Panc1 (cell line): ENCODE data around the gene CHPF2. TPM values are rescaled to one million over a fixed set of nuclear protein-coding genes. Genes with fewer than 3 reads are reported as not detected.
A peak's percentile ranks its signal among the peaks of the same experiment; 100 is the strongest.

Experiments used
- ATAC-seq: fragments of 200-7000 bp; cut with Tn5 transposase; 2 replicates; pipeline ENCODE4 v1.9.1; 2020; ENCODE audit warnings: mild to moderate bottlenecking, moderate library complexity
- BruUV-seq: library from RNA; stranded (reverse); fragments of 400-500 nt; replicated peaks from 2 replicates; lab custom pipeline; 2021; lab: Mats Ljungman, UMichigan
- CTCF ChIA-PET: fragments of 300-600 bp; sonication (Branson Sonifier 250); formaldehyde crosslinking; loops from one replicate; lab custom pipeline; 2022; ENCODE audit warnings: antibody characterized with exemption; lab: Charles Lee
- POLR2A ChIA-PET: fragments of 300-600 bp; sonication (Branson Sonifier 250); formaldehyde crosslinking; loops from one replicate; lab custom pipeline; 2022; ENCODE audit warnings: antibody characterized with exemption; lab: Charles Lee
- DNase-seq: peaks from one replicate; pipeline ENCODE4 v3.0.0-alpha.2; 2010; ENCODE audit warnings: low read depth, low spot score
- H3K27ac ChIP-seq: 2 replicates; pipeline ENCODE4 v1.5.1; 2011; ENCODE audit warnings: mild to moderate bottlenecking, low read length, inconsistent platforms
- H3K27me3 ChIP-seq: fragments of 200-500 bp; sonication (Bioruptor generic); 2 replicates; pipeline ENCODE4 v1.6.0; 2014; ENCODE audit warnings: low read length, inconsistent platforms; ENCODE audit not compliant: control insufficient read depth, insufficient read depth
- H3K36me3 ChIP-seq: fragments of 200-500 bp; sonication (Bioruptor generic); 2 replicates; pipeline ENCODE4 v1.5.1; 2014; ENCODE audit warnings: inconsistent platforms, mild to moderate bottlenecking, low read length, moderate library complexity; ENCODE audit not compliant: control insufficient read depth, insufficient read depth
- H3K4me1 ChIP-seq: 2 replicates; pipeline ENCODE4 v1.5.1; 2011; ENCODE audit warnings: inconsistent platforms, mild to moderate bottlenecking, low read length, moderate library complexity; ENCODE audit not compliant: control insufficient read depth, insufficient read depth
- H3K4me3 ChIP-seq, 2 experiments: 2 replicates each; pipeline ENCODE4 v1.5.1; 2011 to 2012; ENCODE audit warnings: low read depth in 2 of 2, low read length in 2 of 2, mild to moderate bottlenecking in 2 of 2, inconsistent platforms in 1 of 2, moderate library complexity in 1 of 2
- H3K9me3 ChIP-seq: fragments of 200-500 bp; sonication (Bioruptor generic); 2 replicates; pipeline ENCODE4 v1.5.1; 2014; ENCODE audit warnings: low read depth, mild to moderate bottlenecking, inconsistent platforms, low read length, moderate library complexity; ENCODE audit not compliant: control insufficient read depth, insufficient read depth
- POLR2AphosphoS5 ChIP-seq: IDR thresholded peaks from 2 replicates; pipeline ENCODE4 v1.6.1; 2012; ENCODE audit warnings: mild to moderate bottlenecking, low read depth, low read length, moderate library complexity
- SIN3A ChIP-seq: IDR thresholded peaks from 2 replicates; pipeline ENCODE4 v1.6.1; 2012; ENCODE audit warnings: low read depth, mild to moderate bottlenecking, low read length, moderate library complexity, borderline replicate concordance; ENCODE audit not compliant: insufficient read depth
- TCF7L2 ChIP-seq: IDR thresholded peaks from 2 replicates; pipeline ENCODE4 v1.6.1; 2011; ENCODE audit warnings: mild to moderate bottlenecking, low read depth, low read length, inconsistent platforms
- in situ Hi-C: cut with HindIII; loops from 2 replicates; pipeline ENCODE4 v1.10.0; 2016; ENCODE audit warnings: low sequenced_read_pairs, low pct_unique_long_range_greater_than_20kb
- intact Hi-C: fragments of 100-400 bp; cut with micrococcal nuclease; formaldehyde crosslinking; loops from one replicate; pipeline ENCODE4 v1.10.0; 2022; ENCODE audit not compliant: unreplicated experiment
- total RNA-seq: library from RNA; stranded (reverse); gene quantifications from one replicate; pipeline ENCODE4 v1.2.1, GENCODE V29; 2021; ENCODE audit not compliant: unreplicated experiment
- TF ChIP-seq, protein P1 (sequence below): fragments of 450-650 bp; IDR thresholded peaks from 2 replicates; pipeline ENCODE4 v1.5.1; 2017; ENCODE audit warnings: mild to moderate bottlenecking
- TF ChIP-seq, protein P2 (sequence below), 2 experiments: IDR thresholded peaks; 2 replicates each; pipeline ENCODE4 v1.6.1; 2011 to 2012; ENCODE audit warnings: low read depth in 2 of 2, control low read depth in 1 of 2, low read length in 1 of 2, mild to moderate bottlenecking in 1 of 2, moderate library complexity in 1 of 2; ENCODE audit not compliant: insufficient read depth in 1 of 2

Gene CHPF2
- total RNA-seq, 1 experiment from 2014 or later = 44.9 TPM

GRCh38 chr7:151269511-151269910, 37.2 kb downstream of the CHPF2 start:
- BruUV-seq = no TSS peak

GRCh38 chr7:151271699-151272355, 39.5 kb downstream of the CHPF2 start:
- DNase-seq = no peak
- no peaks in the 10 kb centered on the region for H3K9me3 ChIP-seq
- in situ Hi-C loops (no loop called here), intact Hi-C loops (no loop called here)
- H3K4me1 ChIP-seq = 0 out of 2 replicates have a peak, but pooled peaks cover 5% of the 10 kb centered on the region
- TF ChIP-seq TCF7L2 = no peak
- TF ChIP-seq SIN3A = no peak
- TF ChIP-seq, protein P1, sequence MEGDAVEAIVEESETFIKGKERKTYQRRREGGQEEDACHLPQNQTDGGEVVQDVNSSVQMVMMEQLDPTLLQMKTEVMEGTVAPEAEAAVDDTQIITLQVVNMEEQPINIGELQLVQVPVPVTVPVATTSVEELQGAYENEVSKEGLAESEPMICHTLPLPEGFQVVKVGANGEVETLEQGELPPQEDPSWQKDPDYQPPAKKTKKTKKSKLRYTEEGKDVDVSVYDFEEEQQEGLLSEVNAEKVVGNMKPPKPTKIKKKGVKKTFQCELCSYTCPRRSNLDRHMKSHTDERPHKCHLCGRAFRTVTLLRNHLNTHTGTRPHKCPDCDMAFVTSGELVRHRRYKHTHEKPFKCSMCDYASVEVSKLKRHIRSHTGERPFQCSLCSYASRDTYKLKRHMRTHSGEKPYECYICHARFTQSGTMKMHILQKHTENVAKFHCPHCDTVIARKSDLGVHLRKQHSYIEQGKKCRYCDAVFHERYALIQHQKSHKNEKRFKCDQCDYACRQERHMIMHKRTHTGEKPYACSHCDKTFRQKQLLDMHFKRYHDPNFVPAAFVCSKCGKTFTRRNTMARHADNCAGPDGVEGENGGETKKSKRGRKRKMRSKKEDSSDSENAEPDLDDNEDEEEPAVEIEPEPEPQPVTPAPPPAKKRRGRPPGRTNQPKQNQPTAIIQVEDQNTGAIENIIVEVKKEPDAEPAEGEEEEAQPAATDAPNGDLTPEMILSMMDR = no peak
- TF ChIP-seq POLR2AphosphoS5 = no peak
- TF ChIP-seq, protein P2, sequence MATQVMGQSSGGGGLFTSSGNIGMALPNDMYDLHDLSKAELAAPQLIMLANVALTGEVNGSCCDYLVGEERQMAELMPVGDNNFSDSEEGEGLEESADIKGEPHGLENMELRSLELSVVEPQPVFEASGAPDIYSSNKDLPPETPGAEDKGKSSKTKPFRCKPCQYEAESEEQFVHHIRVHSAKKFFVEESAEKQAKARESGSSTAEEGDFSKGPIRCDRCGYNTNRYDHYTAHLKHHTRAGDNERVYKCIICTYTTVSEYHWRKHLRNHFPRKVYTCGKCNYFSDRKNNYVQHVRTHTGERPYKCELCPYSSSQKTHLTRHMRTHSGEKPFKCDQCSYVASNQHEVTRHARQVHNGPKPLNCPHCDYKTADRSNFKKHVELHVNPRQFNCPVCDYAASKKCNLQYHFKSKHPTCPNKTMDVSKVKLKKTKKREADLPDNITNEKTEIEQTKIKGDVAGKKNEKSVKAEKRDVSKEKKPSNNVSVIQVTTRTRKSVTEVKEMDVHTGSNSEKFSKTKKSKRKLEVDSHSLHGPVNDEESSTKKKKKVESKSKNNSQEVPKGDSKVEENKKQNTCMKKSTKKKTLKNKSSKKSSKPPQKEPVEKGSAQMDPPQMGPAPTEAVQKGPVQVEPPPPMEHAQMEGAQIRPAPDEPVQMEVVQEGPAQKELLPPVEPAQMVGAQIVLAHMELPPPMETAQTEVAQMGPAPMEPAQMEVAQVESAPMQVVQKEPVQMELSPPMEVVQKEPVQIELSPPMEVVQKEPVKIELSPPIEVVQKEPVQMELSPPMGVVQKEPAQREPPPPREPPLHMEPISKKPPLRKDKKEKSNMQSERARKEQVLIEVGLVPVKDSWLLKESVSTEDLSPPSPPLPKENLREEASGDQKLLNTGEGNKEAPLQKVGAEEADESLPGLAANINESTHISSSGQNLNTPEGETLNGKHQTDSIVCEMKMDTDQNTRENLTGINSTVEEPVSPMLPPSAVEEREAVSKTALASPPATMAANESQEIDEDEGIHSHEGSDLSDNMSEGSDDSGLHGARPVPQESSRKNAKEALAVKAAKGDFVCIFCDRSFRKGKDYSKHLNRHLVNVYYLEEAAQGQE (IDR thresholded peaks at IDR 0.05; ENCODE audit: insufficient read depth in 1 of 2, low read depth in 2 of 2, low read length in 1 of 2) = no peak
- ChIA-PET CTCF (no interaction called here), POLR2A (interaction anchor here (0.6 kb wide), 1 partner anchor 133 kb away, joined by 6 read pairs; no protein-coding TSS in a partner anchor)
- H3K4me3 ChIP-seq = no peak overlapping the region
- ATAC-seq = no peak
- no peaks in the 10 kb centered on the region for H3K36me3 ChIP-seq
- H3K27me3 ChIP-seq = no peaks in the 10 kb centered on the region
- TSS peak; percentile 71 for BruUV-seq
- no peak overlapping the region for H3K27ac ChIP-seq

More at GRCh38 chr7:151269511-151269910, 37.2 kb downstream of the CHPF2 start:
- DNase-seq = no peak
- TF ChIP-seq, protein P2 (IDR thresholded peaks at IDR 0.05; ENCODE audit: insufficient read depth in 1 of 2, low read depth in 2 of 2, low read length in 1 of 2) = no peak
- TF ChIP-seq POLR2AphosphoS5 = no peak
- no peak for TF ChIP-seq TCF7L2
- TF ChIP-seq SIN3A = no peak
- TF ChIP-seq, protein P1 = no peak
- no peaks in the 10 kb centered on the region for H3K4me1 ChIP-seq
- H3K27ac ChIP-seq = no peak overlapping the region
- H3K9me3 ChIP-seq = no peaks in the 10 kb centered on the region
- H3K36me3 ChIP-seq = no peaks in the 10 kb centered on the region
- CTCF ChIA-PET = no interaction called here
- intact Hi-C loops = no loop called here
- POLR2A ChIA-PET = no interaction called here
- H3K27me3 ChIP-seq = no peaks in the 10 kb centered on the region
- in situ Hi-C loops = no loop called here
- no peak for ATAC-seq
- no peak overlapping the region for H3K4me3 ChIP-seq
